Skin of body (tissue), 2 donors: ENCODE measurements around the gene EIF3J. TPM values are rescaled to one million over a fixed set of nuclear protein-coding genes. Genes with fewer than 3 reads are reported as not detected.
"Not testable (repeated sequence)": the region's sequence is repeated elsewhere in the genome, so short reads cannot be mapped to it uniquely, and the experiment has no call there.

Experiments used
- DNase-seq: peaks from one replicate; lab custom pipeline; 2025; lab: John Stamatoyannopoulos, UW
- total RNA-seq: library from RNA; depleted of rRNA; stranded (reverse); fragments of >200 nt; gene quantifications from one replicate; pipeline ENCODE4 v1.2.3, GENCODE V29; 2014

EIF3J gene
- total RNA-seq, 1 donor from 2014 or later, result 58.2 TPM

DNA sequence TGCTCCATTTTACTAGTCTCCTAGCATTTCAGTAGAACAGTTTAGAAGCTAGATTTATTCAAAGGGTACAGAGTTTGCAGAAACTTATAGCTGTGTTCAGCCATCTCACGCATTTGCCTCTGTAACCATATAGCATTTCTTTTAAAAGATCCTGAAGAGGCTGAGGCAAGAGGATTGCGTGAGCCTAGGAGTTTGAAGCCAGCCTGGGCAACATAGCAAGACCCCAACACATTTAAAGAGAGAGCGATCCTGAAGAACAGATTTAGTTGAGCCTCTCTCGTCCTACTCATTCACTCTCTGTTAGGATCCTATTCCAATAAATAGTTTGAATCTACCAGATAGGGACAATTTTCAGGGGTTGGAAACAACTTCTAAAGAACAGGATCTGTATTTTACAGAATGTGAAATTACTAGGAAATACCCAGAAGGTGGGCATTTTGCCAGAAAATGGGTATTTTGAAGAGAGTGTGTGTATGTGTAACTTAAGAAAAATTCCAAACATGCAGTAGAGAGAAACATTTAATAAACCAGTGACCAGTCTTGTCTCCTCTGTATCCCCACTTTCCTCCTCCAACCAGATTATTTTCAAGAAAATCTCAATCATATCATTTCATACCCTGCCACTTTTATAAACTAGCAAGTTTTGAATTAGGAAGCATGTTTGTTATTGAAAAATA is 4.5 kb downstream of the EIF3J start:
- DNase-seq, result no peak

DNA sequence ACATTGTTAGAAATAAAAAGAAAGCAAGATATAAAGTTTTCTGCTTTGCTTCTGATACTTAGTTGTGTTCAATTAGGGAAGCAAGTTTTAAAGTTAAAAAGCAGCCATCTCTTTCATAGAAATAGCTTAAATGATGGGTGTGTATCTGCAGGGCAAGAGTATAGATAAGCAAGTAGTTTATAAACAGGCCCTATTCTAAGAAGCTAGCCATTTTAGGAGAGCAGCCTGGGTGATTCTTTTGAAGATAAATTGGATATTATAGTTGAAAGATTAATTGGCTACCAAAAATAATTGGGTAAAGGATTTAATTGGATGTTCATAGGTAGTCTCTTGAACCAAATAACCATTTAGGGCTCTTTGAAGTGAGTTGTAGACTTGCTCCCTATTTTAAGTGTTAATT is 5.6 kb downstream of the EIF3J start:
- no peak for DNase-seq

DNA sequence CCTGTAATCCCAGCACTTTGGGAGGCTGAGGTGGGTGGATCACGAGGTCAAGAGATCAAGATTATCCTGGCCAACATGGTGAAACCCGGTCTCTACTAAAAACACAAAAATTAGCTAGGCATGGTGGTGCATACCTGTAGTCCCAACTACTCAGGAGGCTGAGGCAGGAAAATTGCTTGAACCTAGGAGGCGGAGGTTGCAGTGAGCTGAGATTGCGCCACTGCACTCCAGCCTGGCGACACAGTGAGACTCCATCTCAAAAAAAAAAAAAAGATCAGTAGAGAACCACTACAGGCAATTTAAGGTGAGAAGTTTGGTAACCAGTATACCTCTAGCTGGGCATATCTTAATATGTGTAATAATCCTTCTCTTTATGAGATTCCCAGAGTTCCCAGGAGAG is 7.8 kb downstream of the EIF3J start:
- DNase-seq, result not testable (repeated sequence)

DNA sequence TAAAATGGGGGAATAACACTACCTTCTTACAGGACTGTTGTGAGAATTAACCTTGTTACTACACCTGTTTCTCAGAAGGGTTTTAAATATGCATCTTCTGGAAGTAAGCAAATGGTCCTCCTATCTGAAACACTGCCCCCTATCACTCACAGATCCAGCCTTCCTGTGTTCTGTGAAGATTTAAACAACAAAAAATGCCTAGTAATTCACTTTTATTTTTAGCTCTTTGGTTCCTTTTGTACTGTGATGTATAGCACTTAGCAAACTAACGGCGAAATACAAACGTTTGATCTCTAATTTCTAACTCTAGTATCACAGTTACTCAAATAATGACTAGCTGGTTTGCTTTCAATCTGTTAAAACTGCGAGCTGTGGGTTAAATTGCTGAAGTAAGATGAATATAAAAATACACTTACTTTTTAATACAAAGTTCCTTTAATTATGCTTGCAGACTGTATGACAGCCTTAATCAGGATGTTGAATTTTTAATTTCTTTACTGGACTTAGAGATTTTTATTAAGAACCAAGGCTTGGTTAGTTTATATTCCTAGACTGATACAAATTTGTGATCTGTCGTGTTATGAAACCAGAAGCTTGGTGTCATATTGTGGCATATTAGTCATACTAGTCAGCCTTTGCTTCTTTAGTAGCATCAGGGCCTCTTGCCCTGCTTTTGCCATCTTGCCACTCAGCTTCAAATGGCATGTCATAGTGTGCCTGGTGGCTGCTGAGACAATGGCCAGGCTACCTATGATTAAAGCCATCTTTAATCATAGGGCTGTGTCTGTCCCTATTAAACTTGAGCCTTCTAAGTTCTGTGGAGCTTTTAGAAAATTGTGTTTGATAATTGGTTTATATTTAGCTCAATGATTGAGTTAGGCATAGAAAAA is 9.2 kb downstream of the EIF3J start:
- DNase-seq, result no peak

DNA sequence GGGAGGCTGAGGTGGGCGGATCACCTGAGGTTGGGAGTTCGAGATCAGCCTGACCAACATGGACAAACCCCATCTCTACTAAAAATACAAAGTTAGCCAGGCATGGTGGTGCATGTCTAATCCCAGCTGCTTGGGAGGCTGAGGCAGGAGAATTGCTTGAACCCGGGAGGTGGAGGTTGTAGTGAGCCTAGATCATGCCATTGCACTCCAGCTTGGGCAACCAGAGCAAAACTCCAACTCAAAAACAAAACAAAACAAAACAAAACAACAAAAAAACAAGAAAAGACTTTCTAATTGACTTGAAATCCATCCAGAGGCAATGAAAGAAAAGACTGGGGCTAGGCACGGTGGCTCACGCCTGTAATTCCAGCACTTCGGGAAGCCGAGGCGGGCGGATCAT is 12.2 kb downstream of the EIF3J start:
- DNase-seq, result not testable (repeated sequence)

DNA sequence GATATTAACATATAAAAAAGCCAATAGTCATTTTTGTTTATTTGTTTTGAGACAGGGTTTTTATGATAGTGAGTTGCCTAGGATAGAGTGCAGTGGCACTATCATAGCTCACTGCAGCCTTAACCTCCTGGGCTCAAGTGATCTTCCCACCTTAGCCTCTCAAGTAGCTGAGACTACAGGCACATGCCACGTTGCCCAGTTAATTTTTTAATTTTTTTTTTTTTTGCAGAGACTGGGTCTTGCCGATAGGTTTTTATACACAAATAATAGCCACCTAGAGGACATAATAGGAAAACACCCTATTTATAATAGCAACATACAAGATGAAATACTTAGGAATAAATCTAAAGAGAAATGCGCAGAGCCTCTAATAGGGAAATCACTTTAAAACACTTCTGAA is 13.3 kb downstream of the EIF3J start:
- no peak for DNase-seq

DNA sequence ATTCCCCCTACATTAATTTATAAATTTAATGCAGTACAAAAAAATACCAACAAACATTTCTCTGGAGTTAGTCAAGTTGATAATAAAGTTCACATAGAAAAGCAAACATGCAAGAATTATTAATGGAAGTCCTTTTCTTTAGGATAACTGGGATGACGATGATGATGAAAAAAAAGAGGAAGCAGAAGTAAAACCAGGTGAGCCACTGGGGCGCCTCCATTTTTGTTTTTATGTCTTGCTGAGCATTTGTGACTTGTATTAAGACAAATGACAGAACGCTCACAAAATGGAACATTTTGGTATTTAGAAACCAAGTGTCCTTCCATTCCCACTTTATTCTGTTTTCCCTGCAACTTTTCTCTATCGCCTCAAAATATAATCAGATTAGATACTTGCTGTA is 13.8 kb downstream of the EIF3J start:
- DNase-seq, result no peak

DNA sequence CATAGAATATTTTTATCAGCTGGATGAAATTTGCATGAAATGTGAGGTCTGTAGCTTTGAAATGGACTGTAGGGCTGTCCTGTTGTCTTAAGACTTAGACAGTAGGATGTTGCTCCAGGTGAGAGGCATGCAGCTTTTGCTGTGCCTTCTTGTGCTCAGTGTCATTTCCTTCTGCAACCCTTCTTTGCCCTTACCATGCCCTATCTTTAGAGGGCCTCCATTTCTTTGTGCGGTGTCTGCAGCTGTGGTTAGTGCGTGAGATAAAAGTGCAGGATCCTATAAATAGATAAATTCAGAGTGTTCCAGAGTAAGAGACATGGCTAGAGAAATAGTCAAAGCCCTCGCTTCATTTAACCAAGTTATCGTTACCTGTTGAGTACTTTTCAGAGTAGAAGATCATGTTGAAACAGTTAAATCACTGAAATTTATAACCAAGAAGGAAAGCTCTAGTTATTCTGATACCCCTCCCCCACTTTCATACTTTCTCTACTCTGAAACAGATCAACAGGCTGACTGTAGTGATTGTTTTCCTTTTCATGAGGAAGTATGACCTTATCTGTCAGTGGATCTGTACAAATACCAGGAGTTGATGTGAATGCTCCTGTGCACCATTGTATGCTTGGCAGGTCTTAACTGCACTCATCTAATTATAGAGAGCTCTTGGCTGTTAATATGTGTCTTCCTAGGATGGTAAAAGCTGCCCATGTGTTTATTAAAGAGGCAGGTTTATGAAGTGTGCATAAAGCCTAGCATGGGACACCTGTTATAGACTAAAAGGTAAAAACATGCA is 18.2 kb downstream of the EIF3J start:
- no peak for DNase-seq

DNA sequence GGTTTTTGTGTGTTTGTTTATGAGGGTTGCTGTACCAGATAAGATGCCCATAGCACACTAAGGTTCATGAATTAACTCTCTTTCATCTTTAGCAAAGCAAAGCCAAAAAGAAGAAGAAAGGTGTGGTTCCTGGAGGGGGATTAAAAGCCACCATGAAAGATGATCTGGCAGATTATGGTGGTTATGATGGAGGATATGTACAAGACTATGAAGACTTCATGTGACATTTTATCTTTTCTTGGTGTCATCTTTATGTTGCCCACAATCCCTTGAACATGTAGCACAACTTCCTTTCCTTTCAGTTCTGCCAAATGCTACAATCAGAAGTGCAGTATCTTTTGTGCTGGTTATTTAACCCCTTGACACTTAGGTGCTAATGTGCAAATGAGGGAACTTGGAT is 24.0 kb downstream of the EIF3J start:
- DNase-seq, result not testable (repeated sequence)

DNA sequence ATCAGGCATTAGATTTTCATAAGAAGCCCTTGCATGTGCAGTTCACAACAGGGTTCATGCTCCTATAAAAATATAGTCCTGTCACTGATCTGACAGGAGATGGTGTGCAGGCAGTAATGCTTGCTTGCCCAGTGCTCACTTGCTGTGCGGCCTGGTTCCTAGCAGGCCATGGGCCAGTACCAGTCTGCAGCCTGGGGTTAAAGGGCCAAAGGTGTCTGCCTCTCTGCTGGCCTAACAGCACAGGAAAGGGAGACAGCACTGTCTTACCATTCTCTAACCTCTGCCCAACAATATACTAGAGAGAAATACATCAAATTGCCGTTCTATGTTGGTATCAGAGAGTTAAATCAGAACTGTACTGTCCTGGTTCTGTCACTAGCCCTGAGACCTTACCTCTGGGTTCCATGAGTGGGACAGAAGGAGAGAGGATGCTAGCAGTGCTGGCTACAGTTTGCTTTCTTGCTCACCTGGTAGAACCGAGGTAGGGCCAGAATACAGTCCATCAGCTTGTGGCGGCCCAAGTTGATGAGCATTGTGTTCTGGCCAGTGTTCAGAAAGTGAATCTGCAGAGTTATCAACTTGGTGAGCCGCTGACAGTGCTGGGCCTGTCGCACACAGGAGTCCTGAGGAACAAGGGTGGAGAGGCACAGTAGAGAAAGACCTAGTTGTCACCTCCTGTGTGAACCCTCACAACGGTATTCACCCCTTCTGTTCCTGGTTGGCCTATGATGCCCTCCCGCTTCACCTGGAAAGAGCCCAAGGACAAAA is 28.6 kb downstream of the EIF3J start:
- no peak for DNase-seq

DNA sequence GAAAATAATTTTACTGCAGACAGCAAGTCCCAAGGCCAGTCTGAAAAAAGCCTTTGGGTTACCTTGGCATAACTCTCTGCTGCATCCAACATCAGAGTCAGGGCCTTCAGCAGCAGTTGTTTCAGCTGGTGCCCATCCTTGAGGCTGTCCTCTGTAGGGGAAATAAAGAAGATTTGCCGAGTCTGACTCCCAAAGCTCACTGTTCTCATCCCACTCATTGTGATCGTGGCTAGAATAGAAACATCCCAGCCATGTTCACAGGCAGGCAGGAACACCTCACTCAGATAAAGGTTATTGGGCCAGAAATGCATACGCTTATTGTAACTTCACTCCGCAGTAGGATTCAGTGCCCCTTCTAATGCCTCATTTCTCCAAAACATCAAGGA is 29.2 kb downstream of the EIF3J start:
- DNase-seq, result no peak

DNA sequence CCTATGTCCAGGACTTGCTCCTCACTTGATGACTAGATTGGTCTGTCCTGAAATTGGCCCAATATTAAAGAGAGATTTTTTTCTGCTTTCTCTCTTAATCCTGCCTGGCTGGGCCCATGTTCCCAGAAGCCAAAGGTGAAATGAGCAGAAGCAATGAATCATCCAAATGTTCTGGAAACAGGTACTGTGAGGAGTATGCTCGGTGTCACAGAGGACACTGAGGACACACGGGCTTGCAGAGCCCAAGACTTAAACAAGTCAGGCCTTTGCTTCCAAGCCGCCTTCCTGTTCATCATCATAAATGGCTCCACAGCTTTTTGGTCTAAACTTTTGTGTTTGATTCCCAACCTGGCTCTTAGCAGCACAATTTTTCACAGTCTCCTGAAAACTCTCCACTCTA is 31.4 kb downstream of the EIF3J start:
- no peak for DNase-seq

DNA sequence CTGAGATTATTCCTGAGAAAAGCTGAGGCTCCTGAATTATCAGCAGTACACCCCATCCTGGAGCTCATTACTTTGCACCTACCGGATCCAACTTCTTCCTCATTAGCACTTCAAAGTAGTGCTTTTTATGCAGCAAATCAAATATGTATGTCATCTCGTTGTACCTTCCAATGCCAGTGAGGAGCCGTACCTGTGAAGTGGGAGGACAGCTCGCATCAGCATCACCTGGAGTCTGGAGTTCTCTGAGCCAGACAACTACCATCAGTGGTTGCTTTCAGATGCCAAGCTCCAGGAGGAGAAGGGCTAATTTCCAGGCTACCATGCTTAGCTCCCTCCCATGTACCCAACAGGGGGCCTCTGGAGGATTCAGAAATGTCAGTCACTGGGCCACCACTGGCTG is 32.4 kb downstream of the EIF3J start:
- no peak for DNase-seq

DNA sequence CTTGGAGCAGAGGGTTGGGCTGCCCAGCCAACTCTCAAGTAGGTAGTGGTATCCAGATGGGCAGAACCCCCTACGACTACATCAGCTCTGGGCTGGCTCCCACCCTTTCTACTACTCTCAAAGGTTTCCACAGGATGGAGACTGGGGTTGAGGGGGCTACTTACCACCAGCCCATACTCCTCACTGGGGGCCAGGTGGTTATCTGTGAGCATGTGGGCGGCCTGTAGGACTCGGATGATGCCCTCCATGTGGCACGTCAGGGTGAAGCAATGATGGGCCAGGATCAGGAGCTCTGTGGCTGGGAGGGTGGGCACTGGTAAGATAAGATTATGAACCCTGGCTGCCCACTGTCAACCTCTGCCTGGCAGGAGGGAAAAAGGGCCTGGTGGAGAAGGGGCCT is 33.4 kb downstream of the EIF3J start:
- DNase-seq, result no peak

DNA sequence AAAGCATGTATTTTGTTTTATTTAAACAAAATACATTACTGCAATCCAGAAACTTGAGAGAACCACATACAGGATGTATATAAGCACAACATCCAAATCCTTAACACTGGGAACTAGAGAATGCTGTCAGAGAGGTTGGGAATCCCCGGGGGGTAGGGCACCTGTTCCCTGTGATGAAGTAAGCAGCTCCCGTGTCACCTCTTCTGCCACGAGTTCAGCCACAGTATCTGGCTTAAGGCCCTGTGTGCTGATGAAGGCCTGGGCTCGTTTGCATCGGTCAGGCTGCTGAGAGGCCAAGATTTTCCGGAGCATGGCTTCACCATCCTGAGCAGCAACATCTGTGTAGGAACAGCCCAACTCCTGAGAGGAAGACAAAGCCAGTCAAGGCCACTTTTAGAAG is 36.4 kb downstream of the EIF3J start:
- DNase-seq, result no peak

DNA sequence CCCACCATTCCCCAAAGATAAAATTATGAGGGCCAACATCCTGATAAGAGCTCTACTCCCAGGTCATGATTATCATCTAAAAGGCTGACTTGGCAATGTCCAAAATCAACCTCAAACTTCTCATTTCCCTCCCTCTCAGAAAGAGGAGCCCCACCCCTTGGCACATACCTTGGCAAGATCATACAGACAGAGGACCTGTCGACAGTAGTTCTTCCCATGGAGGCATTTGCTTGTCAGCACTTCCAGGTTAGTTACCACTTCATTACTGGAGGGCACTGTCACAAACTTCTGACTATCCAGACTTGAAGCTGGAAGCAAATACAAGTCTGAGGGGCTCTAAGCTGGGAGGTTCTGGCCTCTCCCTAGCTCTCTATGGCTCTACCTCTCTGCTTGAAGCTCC is 37.8 kb downstream of the EIF3J start:
- DNase-seq, result no peak

DNA sequence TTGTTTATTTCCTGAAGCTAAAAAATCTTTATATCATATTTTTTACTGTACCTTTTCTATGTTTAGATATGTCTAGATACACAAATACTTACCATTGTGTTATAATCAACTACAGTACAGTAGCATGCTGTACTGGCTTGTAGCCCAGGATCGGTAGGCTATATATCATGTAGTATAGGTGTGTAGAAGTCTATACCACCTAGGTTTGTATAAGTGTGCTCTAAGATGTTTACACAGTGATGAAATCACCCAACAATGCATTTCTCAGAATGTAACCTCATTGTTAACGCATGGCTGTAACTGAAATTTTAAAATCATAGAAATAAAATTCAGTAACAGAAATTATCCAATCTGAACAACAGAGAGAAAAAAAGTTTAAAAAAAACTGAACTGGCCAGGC is 43.2 kb downstream of the EIF3J start:
- no peak for DNase-seq

DNA sequence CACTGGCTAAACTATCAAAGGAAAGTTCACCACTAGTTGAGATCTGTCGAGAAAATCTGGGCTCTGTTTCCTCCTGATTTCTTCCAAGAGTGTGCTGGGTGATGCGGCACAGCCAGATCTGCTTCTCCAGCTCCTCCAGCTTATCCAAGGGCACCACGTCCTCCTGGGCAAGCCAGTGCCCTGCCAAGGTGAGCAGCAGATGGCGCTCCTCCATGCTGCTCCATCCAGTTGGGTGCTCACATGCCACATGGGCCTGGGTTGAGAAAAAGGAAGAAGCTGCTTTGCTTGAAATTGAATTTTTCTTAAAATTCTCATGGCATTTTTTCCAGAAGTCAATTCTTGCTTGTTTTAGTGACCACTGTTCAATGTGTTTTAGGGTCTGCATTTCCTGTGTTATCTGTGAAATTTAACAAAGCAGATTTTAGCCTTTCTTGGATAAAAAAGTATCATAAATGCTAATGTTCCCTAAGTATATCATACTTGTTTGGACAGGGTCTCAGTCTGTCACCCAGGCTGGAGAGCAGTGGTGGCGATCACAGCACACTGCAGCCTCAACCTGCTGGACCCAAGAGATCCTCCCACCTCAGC is 47.3 kb downstream of the EIF3J start:
- DNase-seq, result no peak

DNA sequence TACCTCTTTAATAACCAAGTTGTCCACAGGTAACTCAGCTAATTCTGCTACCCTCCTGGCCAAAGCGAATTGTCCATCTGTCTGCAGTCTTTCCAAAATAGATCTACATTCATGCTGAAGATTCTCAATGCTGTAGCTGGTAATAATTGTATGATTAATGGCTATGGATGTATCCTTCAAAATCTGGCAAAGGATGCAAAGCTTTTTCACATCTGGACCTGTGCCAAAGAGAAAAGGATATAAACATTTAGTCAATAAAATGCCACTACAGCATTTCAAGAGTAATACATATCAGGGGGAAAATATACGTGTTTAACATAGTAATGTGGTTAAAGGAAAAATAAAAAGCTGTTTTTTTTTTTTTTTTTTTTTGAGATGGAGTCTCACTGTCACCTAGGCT is 48.7 kb downstream of the EIF3J start:
- no peak for DNase-seq

DNA sequence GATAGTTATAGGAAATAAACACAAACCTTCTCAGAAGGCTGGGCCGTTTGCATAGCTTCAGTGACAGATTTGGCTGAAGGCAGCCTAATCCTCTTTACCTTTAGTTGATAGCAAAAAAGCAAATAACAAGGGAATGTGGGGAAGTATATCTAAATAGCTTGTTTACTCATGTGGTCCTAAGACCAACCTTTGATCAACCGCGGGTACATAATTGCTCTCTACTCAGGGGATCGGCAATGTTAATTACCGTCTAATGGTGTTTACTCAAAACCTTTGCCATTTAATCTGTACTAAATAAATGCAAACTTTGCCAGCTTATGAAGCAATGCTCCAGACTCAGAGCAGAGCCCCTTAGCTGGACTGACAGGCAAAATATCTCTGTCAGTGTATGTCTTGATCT is 51.6 kb downstream of the EIF3J start:
- no peak for DNase-seq

DNA sequence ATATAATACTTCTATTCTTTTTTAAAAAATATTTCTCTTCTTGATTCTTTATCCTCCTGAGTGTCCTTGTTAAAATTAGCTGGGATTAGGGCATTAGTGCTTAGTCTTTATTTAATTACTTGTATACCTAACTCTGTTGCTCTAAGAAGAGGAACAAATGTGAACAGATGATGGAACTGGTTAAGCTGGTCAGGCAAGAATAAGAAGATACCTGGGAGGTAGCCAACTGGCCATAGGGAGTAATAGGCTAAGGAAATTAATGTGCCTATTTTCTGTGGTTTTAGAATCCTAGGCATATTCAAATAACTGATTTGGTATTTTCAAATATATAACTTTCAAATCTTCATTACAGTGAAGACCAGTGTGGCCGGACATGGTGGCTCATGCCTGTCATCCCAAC is 54.4 kb downstream of the EIF3J start:
- DNase-seq, result no peak
